ENCODE results near the gene HSPA14.

DNA sequence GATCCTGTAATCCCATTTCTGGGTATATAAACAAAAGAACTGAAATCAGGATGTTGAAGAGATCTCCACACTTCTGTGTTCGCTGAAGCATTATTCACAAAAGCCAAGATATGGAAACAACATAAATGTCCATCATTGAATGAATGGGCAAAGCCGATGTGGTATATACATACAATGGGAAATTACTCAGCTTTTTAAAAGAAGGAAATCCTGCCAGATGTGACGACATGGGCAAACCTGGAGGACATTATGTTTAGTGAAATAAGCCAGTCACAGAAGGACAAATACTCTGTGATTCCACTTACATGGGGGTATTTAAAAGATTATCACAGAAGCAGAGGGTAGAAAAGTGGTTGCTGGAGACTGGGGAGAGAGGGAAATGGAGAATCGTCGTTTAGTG is 39.5 kb upstream of the HSPA14 start:
- TF ChIP-seq, protein P1, sequence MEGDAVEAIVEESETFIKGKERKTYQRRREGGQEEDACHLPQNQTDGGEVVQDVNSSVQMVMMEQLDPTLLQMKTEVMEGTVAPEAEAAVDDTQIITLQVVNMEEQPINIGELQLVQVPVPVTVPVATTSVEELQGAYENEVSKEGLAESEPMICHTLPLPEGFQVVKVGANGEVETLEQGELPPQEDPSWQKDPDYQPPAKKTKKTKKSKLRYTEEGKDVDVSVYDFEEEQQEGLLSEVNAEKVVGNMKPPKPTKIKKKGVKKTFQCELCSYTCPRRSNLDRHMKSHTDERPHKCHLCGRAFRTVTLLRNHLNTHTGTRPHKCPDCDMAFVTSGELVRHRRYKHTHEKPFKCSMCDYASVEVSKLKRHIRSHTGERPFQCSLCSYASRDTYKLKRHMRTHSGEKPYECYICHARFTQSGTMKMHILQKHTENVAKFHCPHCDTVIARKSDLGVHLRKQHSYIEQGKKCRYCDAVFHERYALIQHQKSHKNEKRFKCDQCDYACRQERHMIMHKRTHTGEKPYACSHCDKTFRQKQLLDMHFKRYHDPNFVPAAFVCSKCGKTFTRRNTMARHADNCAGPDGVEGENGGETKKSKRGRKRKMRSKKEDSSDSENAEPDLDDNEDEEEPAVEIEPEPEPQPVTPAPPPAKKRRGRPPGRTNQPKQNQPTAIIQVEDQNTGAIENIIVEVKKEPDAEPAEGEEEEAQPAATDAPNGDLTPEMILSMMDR (IDR thresholded peaks at IDR 0.05), result no peak
- no peak for TF ChIP-seq ELF4 (CRISPR knock-in tag; IDR thresholded peaks at IDR 0.05; ENCODE audit: low read depth)
- TF ChIP-seq, protein P2, sequence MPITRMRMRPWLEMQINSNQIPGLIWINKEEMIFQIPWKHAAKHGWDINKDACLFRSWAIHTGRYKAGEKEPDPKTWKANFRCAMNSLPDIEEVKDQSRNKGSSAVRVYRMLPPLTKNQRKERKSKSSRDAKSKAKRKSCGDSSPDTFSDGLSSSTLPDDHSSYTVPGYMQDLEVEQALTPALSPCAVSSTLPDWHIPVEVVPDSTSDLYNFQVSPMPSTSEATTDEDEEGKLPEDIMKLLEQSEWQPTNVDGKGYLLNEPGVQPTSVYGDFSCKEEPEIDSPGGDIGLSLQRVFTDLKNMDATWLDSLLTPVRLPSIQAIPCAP (CRISPR knock-in tag; IDR thresholded peaks at IDR 0.05), result no peak
- TF ChIP-seq ESRRA (CRISPR knock-in tag; IDR thresholded peaks at IDR 0.05; ENCODE audit: borderline replicate concordance), result no peak
- no peak for TF ChIP-seq ATF1 (CRISPR knock-in tag; IDR thresholded peaks at IDR 0.05)
- TF ChIP-seq, protein P3, sequence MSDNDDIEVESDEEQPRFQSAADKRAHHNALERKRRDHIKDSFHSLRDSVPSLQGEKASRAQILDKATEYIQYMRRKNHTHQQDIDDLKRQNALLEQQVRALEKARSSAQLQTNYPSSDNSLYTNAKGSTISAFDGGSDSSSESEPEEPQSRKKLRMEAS (CRISPR knock-in tag; IDR thresholded peaks at IDR 0.05), result no peak
- TF ChIP-seq, protein P4, sequence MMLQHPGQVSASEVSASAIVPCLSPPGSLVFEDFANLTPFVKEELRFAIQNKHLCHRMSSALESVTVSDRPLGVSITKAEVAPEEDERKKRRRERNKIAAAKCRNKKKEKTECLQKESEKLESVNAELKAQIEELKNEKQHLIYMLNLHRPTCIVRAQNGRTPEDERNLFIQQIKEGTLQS (CRISPR knock-in tag; conservative IDR thresholded peaks at IDR 0.05), result no peak
- no peak for TF ChIP-seq SP1 (CRISPR knock-in tag; conservative IDR thresholded peaks at IDR 0.05)
- TF ChIP-seq ZNF232 (CRISPR knock-in tag; IDR thresholded peaks at IDR 0.05), result no peak
- no peak for TF ChIP-seq FOXJ3 (CRISPR knock-in tag; IDR thresholded peaks at IDR 0.05; ENCODE audit: borderline replicate concordance)
- TF ChIP-seq ZNF263 (CRISPR knock-in tag; IDR thresholded peaks at IDR 0.05; ENCODE audit: low read depth), result no peak

All from WTC11 (cell line).